Measurements from ENCODE around the gene SH3D19.

DNA sequence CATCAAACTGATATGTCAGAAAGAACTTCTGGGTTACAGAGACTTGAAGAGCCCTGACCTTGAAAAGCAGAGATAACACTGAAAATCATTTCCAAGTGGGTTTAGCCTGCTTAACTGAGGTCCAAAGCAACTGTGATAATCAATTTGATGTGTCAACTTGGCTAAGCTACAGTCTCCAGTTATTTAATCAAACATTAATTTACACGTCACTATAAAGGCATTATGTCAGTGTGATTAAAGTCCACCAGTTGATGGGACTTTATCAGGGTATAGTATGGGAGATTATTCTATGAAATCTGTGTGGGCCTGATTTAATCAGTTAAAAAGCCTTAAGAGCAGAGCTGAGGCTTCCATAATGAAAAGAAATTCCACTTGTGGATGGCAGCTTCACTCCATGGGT, 117.5 kb downstream of the SH3D19 start:
- TF ChIP-seq SIN3A (IDR thresholded peaks at IDR 0.05; ENCODE audit: borderline replicate concordance, insufficient read depth, low read length), result no peak
- TF ChIP-seq POLR2AphosphoS5 (IDR thresholded peaks at IDR 0.05; ENCODE audit: low read depth, low read length), result no peak

Data from PFSK-1 (cell line).